ENCODE data around the gene EGR4.

DNA sequence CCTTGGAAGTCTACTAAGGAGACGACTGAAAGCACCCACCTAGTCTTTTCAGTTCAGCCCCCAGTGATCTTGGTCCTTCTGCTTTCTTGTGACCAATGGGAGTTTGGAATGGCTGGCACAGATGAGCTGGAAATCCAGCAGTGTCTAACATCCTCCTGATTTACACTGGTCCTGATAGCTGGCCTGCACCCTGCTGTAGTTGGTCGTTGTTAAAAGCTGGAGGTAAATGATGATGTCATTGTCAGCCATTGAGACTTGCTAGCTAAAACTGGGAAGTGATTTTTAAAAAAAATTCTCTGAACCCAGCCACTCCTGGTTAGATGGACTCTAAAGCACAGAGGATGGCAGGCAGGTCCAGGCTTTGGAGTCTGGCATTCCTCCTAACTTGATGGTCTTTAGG is 39.9 kb downstream of the EGR4 start:
- TF ChIP-seq, protein P1, sequence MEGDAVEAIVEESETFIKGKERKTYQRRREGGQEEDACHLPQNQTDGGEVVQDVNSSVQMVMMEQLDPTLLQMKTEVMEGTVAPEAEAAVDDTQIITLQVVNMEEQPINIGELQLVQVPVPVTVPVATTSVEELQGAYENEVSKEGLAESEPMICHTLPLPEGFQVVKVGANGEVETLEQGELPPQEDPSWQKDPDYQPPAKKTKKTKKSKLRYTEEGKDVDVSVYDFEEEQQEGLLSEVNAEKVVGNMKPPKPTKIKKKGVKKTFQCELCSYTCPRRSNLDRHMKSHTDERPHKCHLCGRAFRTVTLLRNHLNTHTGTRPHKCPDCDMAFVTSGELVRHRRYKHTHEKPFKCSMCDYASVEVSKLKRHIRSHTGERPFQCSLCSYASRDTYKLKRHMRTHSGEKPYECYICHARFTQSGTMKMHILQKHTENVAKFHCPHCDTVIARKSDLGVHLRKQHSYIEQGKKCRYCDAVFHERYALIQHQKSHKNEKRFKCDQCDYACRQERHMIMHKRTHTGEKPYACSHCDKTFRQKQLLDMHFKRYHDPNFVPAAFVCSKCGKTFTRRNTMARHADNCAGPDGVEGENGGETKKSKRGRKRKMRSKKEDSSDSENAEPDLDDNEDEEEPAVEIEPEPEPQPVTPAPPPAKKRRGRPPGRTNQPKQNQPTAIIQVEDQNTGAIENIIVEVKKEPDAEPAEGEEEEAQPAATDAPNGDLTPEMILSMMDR (IDR thresholded peaks at IDR 0.05; ENCODE audit: low read depth, low read length, poor library complexity, severe bottlenecking) = no peak
- no peak for TF ChIP-seq EZH2phosphoT487 (IDR thresholded peaks at IDR 0.05; ENCODE audit: borderline replicate concordance, low read length)
